Chondrocyte (in vitro differentiated cells): ENCODE data around the gene DNAH3. TPM values are rescaled to one million over a fixed set of nuclear protein-coding genes. Genes with fewer than 3 reads are reported as not detected.
A peak's percentile ranks its signal among the peaks of the same experiment; 100 is the strongest.
"Not testable (repeated sequence)": the region's sequence is repeated elsewhere in the genome, so short reads cannot be mapped to it uniquely, and the experiment has no call there.

Experiments
- DNase-seq: peaks from one replicate; pipeline ENCODE4 v3.0.0; 2021; ENCODE audit warnings: mixed read lengths, low spot score
- H3K27ac Mint-ChIP-seq: one replicate; pipeline ENCODE4 v1.8.0; 2021; ENCODE audit warnings: mild to moderate bottlenecking, moderate library complexity, mixed read lengths; ENCODE audit not compliant: unreplicated experiment
- H3K27me3 Mint-ChIP-seq: 2 replicates; pipeline ENCODE4 v1.8.0; 2021; ENCODE audit warnings: low read depth, mixed read lengths
- H3K36me3 Mint-ChIP-seq: 2 replicates; pipeline ENCODE4 v1.8.0; 2021; ENCODE audit warnings: low read depth, mixed read lengths
- H3K4me1 Mint-ChIP-seq: 2 replicates; pipeline ENCODE4 v1.8.0; 2021; ENCODE audit warnings: low read depth, mild to moderate bottlenecking, mixed read lengths
- H3K4me3 Mint-ChIP-seq: one replicate; pipeline ENCODE4 v1.8.0; 2021; ENCODE audit warnings: mild to moderate bottlenecking, moderate library complexity, mixed read lengths; ENCODE audit not compliant: unreplicated experiment
- H3K9me3 Mint-ChIP-seq: 2 replicates; pipeline ENCODE4 v1.8.0; 2021; ENCODE audit warnings: low read depth, mixed read lengths
- total RNA-seq: library from RNA; stranded (reverse); gene quantifications from 3 replicates; pipeline ENCODE4 v1.2.1, GENCODE V29; 2021
- TF ChIP-seq, protein P1 (sequence below): fragments of 200-600 bp; sonication (generic); IDR thresholded peaks from 2 replicates; pipeline ENCODE4 v1.5.0; 2021; ENCODE audit warnings: antibody characterized with exemption, mild to moderate bottlenecking, moderate library complexity

DNAH3 gene
- total RNA-seq, 1 donor from 2014 or later = not detected

DNA sequence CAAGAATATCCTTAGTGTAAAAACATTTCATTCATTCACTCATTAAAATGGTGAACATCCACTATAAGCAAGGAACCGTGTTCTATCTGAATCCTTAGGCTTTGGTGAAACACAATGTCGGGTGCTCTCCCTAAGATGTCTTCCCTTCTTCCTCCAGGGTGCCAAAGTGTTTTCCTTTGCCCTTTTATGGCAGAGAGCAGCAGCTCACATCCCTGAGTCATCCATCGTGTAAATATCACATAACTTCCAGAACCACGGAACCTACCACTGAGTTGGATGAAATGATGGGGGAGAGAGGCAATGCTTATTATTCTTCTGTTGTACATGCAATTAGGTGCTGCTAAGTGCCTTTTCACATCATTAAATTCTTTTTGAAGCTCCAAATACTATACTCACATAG lies 50.2 kb downstream of the DNAH3 start:
- Mint-ChIP-seq H3K4me1 (peaks cover 25% of the 10 kb centered on the region), H3K27ac (peak overlapping the region; percentile 55), H3K9me3 (peaks cover 5% of the 10 kb centered on the region), H3K27me3 (no peaks in the 10 kb centered on the region), H3K4me3 (no peak overlapping the region), H3K36me3 (no peaks in the 10 kb centered on the region)
- TF ChIP-seq, protein P1, sequence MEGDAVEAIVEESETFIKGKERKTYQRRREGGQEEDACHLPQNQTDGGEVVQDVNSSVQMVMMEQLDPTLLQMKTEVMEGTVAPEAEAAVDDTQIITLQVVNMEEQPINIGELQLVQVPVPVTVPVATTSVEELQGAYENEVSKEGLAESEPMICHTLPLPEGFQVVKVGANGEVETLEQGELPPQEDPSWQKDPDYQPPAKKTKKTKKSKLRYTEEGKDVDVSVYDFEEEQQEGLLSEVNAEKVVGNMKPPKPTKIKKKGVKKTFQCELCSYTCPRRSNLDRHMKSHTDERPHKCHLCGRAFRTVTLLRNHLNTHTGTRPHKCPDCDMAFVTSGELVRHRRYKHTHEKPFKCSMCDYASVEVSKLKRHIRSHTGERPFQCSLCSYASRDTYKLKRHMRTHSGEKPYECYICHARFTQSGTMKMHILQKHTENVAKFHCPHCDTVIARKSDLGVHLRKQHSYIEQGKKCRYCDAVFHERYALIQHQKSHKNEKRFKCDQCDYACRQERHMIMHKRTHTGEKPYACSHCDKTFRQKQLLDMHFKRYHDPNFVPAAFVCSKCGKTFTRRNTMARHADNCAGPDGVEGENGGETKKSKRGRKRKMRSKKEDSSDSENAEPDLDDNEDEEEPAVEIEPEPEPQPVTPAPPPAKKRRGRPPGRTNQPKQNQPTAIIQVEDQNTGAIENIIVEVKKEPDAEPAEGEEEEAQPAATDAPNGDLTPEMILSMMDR = no peak
- DNase-seq = no peak

DNA sequence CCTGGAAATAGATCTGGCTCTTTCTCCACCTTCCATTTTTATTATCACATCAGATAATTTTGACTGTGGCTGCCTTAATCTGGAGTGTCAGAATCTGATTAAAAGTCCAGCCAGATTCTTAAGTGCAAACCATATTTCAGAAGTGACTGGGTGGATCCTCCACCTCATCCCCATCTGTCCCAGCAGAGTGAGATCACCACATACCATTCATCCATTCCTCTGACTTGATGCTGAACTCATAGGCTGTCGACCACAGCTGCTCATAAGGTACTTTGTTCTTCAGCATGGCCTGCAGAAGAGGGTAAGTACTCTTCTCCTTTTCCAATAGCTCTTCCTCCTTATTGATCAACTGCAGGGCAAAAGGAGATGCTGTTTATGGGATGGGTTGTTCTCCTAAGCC lies 53.5 kb downstream of the DNAH3 start:
- Mint-ChIP-seq H3K4me3 (no peak overlapping the region), H3K9me3 (peaks cover 8% of the 10 kb centered on the region), H3K27me3 (peaks cover 12% of the 10 kb centered on the region), H3K4me1 (peaks cover 13% of the 10 kb centered on the region), H3K27ac (no peak overlapping the region), H3K36me3 (no peaks in the 10 kb centered on the region)
- TF ChIP-seq, protein P1 = no peak
- no peak for DNase-seq

DNA sequence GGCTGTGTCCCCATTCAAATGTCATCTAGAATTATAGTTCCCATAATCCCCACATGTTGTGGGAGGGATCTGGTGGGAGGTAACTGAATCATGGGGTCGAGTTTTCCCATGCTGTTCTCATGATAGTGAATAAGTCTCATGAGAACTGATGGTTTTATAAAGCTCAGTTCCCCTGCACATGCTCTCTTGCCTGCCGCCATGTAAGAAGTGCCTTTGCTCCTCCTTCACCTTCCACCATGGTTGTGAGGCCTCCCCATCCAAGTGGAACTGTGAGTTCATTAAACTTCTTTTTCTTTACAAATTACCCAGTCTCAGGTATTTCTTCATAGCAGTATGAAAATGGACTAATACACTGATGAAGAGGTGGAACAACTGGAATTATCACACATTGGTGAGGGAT lies 55.9 kb downstream of the DNAH3 start:
- H3K27me3 Mint-ChIP-seq = peaks cover 19% of the 10 kb centered on the region
- DNase-seq, H3K9me3 Mint-ChIP-seq, H3K36me3 Mint-ChIP-seq, H3K27ac Mint-ChIP-seq, H3K4me3 Mint-ChIP-seq, H3K4me1 Mint-ChIP-seq: not testable (repeated sequence)

DNA sequence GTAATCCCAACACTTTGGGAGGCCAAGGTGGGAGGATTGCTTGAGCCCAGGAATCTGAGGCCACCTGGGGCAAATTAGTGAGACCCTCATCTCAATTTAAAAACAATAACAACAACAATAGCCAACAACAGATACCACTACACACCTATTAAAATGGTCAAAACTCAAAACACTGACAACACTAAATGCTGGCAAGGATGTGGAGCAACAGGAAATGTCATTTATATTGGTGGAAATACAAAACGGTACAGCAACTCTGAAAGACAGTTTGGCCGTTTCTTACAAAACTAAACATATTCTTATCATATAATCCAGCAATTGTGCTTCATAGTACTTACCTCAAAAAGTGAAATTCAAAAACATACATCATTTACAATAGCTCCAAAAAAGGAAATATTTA lies 57.7 kb downstream of the DNAH3 start:
- Mint-ChIP-seq H3K9me3 (peaks cover 11% of the 10 kb centered on the region), H3K4me3 (no peak overlapping the region), H3K27me3 (peaks cover 19% of the 10 kb centered on the region), H3K4me1 (peaks cover 11% of the 10 kb centered on the region), H3K27ac (no peak overlapping the region), H3K36me3 (peaks cover 2% of the 10 kb centered on the region)
- TF ChIP-seq, protein P1 = no peak
- no peak for DNase-seq

DNA sequence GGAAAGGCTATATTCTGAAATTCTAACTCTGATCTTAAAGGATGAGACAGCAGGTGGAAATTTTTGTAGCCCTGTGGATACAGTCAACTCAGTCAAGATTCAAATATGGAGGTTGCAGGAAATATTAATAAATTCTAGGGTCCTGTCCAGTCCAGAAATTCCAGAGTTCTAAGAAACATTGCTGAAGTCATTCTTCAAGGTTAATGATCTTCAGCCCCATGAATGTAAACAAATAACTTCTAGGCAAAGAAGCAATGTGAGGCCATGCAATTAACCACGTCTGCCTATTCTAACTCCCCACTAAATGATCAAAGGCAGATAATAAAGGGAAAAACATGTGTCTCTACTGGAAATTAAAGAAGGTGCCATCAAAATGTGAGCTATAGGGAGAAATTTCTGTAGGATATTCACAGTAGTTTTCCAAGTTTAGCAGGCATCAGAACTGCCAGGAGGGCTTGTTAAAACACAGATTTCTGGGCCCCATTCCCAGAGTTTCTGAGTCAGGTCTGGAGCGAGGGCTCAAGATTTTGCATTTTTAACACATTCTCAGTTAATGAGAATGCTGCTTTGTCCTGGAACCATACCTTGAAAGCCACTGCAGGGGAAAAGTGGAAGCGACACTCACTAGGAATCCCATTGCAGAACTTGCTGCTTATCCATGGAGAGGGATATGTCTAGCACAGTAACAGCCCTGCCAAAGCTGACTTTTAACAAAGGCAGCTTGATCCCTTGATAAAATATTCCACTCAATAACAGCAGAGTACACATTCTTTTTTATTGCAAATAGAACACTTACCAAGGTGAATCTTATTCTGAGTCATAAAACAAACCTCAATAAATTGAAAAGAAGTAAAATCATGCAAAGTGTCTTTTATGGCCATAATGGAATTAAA lies 61.8 kb downstream of the DNAH3 start:
- Mint-ChIP-seq H3K27me3 (peaks cover 16% of the 10 kb centered on the region), H3K27ac (no peak overlapping the region), H3K9me3 (peaks cover 8% of the 10 kb centered on the region), H3K4me3 (no peak overlapping the region), H3K36me3 (peaks cover 2% of the 10 kb centered on the region), H3K4me1 (peaks cover 6% of the 10 kb centered on the region)
- TF ChIP-seq, protein P1 = no peak
- DNase-seq = no peak

DNA sequence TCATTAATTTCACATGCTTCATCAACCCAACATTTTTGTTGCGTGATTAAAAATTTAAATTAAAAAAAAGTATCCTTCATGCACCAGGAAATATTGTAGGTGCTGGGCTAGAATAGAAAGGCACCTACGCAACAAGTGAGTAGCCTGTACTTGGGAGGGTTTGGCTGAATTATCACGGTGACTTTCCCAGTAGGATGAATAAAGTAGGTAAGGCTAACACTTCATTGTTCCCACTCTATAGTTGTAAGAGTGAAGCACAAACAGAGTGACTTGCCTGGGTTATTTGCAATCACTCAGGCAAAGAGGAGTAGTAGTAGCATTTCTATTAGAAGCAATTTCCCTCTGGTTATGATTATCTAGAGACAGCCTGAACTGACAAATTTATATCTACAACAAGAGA lies 62.5 kb downstream of the DNAH3 start:
- DNase-seq = no peak
- TF ChIP-seq, protein P1 = no peak
- H3K4me1 Mint-ChIP-seq = peaks cover 9% of the 10 kb centered on the region
- no peak overlapping the region for H3K27ac Mint-ChIP-seq
- no peak overlapping the region for H3K4me3 Mint-ChIP-seq
- H3K36me3 Mint-ChIP-seq = peaks cover 2% of the 10 kb centered on the region
- H3K9me3 Mint-ChIP-seq = peaks cover 8% of the 10 kb centered on the region
- H3K27me3 Mint-ChIP-seq = peaks cover 14% of the 10 kb centered on the region
